ENCODE results near the gene BACE2. TPM values are rescaled to one million over a fixed set of nuclear protein-coding genes. Genes with fewer than 3 reads are reported as not detected.

The BACE2 gene
- total and polyA plus RNA-seq, 12 donors = 4.5 to 36.5 (median 15.1) TPM

DNA sequence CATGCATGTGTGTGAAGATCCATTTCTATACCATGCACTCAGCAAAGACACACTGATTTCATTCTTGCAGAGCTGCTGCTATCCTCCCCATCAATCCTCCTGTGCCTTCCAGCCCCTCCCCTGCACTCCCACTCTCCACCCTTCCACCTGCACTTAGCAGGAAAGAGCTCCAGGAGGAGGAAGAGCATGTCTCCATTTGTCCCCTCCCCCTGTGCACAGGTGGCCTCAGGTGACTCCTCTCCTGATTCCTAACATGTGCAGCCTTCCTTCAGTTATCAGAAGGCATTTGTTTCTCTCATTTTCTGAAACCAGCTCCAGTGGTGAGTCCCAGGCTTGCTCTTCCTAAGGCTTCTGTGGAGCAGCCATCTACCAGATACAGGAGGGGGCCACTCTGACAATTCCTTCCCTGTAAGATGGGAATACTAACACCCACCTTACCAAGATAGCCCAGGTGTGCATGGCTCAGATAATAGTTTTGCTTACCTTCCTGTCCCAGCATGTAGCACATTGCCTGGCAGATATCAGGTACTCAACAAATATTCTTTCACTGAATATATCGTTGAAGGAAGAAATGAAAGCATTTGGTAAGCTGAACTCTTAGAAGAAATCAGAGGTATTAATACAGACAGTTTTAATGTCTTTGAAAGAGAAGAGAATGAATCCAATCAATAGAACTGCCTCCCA is 126.7 kb downstream of the BACE2 start:
- no peak for ATAC-seq
- Histone ChIP-seq H3K36me3 (no peaks in the 10 kb centered on the region), H3K27ac (no peak overlapping the region), H3K27me3 (peaks cover 0 to 56% (median 43%) of the 10 kb centered on the region in 7 donors), H3K4me3 (no peak overlapping the region), H3K4me1 (no peaks in the 10 kb centered on the region), H3K9me3 (peaks cover 0 to 10% (median 0%) of the 10 kb centered on the region in 11 donors)
- no peak for TF ChIP-seq CTCF (IDR thresholded peaks at IDR 0.05)
- WGBS, 2 donors = 90 to 95% methylated on average over 1 of the region's 1 CpG
- DNase-seq = no peak
- intact Hi-C loops (cut with DNase I) = no loop called here

DNA sequence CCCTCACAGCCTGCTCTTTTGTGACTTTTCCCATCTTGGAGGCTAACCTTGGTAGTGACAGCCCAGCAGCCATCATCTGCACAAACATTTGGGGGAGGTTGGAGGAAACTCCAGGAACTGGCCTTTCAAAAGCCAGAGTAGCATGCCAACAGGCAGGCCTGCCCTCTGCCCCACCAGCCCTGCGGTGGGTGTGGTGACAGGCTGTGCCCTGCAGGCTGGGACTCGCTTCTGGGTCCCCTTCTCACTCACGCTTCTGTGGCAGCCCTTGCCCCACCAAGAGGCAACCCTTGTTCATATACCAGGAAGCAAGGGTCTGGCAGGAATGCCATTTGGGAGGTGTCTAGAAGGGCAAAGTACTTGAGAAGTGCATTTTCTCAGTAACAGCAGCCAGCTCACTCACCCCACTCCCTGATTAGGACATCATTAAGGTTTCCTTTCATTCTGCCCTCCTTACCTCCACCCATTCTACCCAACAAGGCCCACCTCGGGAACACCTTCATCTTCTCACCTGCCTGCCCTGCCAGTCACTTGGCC is 127.8 kb downstream of the BACE2 start:
- no peaks in the 10 kb centered on the region for H3K36me3 ChIP-seq
- WGBS, 2 donors = 85 to 86% methylated on average over 4 of the region's 4 CpGs
- intact Hi-C loops (cut with DNase I) = no loop called here
- ATAC-seq (no peak), DNase-seq (no peak)
- H3K4me3 ChIP-seq = no peak overlapping the region
- H3K27ac ChIP-seq = no peak overlapping the region
- H3K9me3 ChIP-seq = peaks cover 0 to 16% (median 0%) of the 10 kb centered on the region in 11 donors
- H3K27me3 ChIP-seq = peaks cover 0 to 49% (median 36%) of the 10 kb centered on the region in 7 donors
- no peaks in the 10 kb centered on the region for H3K4me1 ChIP-seq
- no peak for TF ChIP-seq CTCF (IDR thresholded peaks at IDR 0.05)

- no peak for TF ChIP-seq CTCF (IDR thresholded peaks at IDR 0.05)
- no peak for ATAC-seq
- whole genome bisulfite sequencing, 2 donors = 72 to 77% methylated on average over 1 of the region's 1 CpG
- no peak overlapping the region for H3K4me3 ChIP-seq
- no peak overlapping the region for H3K27ac ChIP-seq
- peaks cover 0 to 39% (median 6%) of the 10 kb centered on the region in 11 donors for H3K9me3 ChIP-seq
- peaks cover 0 to 15% (median 0%) of the 10 kb centered on the region in 7 donors for H3K27me3 ChIP-seq
- H3K36me3 ChIP-seq = no peaks in the 10 kb centered on the region
- H3K4me1 ChIP-seq = no peaks in the 10 kb centered on the region
- intact Hi-C loops (cut with DNase I) = no loop called here
- DNase-seq = no peak
Observed at GRCh38 chr21:41302976-41303375, 135.0 kb downstream of the BACE2 start.

- intact Hi-C loops (cut with DNase I) = no loop called here
- Histone ChIP-seq H3K27ac (no peak overlapping the region), H3K9me3 (peaks cover 0 to 32% (median 5%) of the 10 kb centered on the region in 11 donors), H3K27me3 (peaks cover 0 to 26% (median 7%) of the 10 kb centered on the region in 7 donors), H3K36me3 (no peaks in the 10 kb centered on the region), H3K4me3 (no peak overlapping the region), H3K4me1 (no peaks in the 10 kb centered on the region)
- no peak for TF ChIP-seq CTCF (IDR thresholded peaks at IDR 0.05)
- WGBS, 2 donors = 95 to 96% methylated on average over 37 to 40 of the region's 40 CpGs
- no peak for ATAC-seq
- DNase-seq = no peak
Observed at GRCh38 chr21:41304068-41304720, 136.2 kb downstream of the BACE2 start.

Measured in heart right ventricle (tissue), 16 donors.